NCI-H2107 treated with DMSO at 0.1 percent for 48 hours (cell line): ENCODE data around the gene MDM2.

Source experiments
- DNase-seq: peaks from one replicate; lab custom pipeline; 2025; ENCODE audit not compliant: unreplicated experiment; lab: John Stamatoyannopoulos, UW

The MDM2 gene

DNA sequence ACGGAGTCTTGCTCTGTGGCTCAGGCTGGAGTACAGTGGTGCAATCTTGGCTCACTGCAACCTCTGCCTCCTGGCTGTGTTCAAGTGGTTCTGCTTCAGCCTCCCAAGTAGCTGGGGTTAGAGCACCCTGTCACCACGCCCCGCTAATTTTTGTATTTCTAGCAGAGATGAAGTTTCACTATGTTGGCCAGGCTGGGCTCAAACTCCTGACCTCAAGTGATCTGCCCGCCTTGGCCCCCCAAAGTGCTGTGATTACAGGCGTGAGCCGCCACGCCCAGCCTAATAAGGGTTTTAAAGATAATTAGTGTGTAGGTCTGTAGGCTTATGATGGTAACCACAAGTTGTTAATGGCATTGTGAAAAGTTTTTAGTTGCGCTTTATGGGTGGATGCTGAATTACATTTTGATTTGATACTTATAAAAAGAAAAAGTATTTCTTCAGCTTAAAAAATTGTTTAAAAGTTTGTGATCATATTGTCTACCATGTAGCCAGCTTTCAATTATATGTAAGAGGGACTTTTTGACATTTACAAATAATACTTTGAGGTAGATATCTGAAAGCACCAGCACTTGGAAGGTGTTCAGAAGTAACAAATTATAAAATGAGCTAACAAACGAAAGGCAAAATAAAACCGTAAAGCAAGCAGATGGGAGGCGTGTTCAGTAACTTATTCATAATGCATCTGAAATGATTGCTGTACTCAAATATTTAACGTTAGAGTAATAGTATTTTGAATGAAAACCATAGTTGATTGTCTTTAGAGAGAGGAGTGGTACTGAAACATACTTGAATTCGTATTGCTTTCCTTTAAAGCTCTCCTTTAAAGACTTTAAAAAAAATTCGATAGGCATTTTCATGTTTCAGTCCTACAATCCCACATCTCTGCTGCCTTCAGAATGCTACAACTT lies 37.1 kb downstream of the MDM2 start:
- DNase-seq, result no peak

DNA sequence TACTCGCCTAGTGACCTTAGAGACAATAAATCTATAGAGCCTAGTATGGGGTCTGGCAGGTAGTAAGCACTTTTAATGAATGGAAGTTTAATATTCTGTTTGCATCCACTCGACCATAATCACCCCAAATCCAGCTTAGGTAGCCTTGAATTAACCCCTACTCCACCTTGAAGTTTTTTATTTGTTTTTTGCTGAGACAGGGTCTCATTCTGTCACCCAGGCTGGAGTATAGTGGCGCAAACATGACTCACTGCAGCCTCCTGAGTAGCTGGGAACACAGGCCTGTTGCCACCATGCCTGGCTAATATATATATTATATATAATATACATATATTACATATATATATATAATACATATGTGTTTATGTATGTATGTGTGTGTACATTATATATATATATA lies 38.8 kb downstream of the MDM2 start:
- DNase-seq, result no peak

GRCh38 chr12:68850390-68850789 lies 42.4 kb downstream of the MDM2 start:
- DNase-seq, result no peak

DNA sequence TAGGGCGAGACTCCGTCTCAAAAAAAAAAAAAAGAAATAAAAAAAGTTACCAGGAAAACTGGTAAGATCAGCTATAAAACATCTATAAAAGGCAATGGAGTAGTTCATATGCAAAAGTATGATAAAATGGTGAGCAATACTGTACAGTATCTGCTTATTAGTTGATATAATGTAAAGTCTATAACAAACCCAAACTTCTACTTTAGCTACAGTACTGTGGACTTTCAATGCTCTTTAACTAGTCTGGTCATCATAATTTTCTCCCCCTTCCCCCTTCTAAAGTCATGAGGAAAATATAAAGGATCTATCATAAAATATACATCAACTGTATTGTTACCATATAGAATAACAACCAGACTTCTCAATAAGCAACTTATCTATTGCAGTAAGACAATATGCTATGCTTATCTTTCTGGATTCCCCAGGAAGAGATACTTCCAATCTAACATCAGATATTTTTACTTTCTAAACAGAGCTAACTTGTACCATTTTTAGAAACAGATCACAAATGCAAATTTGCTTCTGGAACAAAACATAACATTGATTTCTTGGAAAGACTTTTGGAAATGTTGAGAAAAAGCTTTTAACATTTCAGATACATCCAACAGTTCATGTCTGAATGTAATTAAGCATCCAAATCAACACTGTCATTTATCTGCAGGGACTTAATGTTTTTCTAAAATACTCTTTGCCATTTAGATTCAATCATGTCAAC lies 43.8 kb downstream of the MDM2 start:
- no peak for DNase-seq

GRCh38 chr12:68853396-68854077 lies 45.6 kb downstream of the MDM2 start:
- DNase-seq, result no peak

DNA sequence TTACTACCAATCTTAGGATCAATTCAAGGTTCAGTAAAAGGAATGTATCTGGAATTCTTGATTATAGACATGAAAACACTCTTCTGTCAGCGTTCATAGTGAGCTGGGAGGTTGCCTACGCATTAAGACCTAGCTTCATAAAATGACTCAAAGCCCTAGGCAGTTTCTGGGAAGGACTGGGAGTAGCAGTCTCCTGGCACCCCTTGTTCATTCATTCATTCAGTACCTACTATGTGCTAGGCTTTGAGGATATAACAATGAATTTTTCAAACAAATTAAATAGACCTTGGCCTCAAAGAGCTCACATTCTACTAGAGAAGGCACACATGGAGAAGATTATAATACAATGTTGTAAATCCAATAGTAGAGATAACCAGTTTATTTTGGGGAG lies 46.1 kb downstream of the MDM2 start:
- no peak for DNase-seq

DNA sequence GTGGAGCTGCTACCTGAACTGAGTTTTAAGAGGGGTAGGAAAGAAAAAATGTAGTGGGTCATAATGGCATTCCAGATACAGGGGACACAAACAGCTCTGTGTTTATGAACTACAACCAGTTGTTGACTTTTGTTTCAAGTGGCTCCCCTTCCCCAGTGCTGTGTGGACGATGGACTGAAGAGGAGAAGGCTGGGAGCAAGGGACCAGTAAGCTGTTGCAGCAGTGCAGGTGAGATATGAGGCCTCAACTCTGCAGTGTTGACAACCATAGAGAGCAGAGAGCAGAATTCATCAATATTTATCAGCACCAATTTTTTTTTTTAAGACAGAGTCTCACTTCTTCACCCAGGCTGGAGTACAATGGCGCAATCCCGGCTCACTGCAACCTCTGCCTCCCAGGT lies 46.6 kb downstream of the MDM2 start:
- no peak for DNase-seq

- DNase-seq, result no peak
These were observed 47.1 kb downstream of the MDM2 start for GRCh38 chr12:68855111-68855510.

DNA sequence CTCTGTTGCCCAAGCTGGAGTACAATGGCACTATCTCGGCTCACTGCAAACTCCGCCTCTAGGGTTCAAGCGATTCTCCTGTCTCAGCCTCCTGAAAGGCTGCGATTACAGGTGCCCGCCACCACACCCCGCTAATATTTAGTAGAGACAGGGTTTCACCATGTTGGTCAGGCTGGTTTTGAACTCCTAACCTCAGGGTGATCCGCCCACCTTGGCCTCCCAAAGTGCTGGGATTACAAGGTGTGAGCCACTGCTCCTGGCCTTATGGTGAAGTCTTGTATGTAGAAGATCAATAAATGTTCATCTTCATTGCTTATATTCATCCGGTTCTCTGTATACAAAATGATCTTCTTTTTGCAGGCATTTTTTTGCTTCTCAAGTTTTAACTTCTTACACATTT lies 47.8 kb downstream of the MDM2 start:
- DNase-seq, result no peak

DNA sequence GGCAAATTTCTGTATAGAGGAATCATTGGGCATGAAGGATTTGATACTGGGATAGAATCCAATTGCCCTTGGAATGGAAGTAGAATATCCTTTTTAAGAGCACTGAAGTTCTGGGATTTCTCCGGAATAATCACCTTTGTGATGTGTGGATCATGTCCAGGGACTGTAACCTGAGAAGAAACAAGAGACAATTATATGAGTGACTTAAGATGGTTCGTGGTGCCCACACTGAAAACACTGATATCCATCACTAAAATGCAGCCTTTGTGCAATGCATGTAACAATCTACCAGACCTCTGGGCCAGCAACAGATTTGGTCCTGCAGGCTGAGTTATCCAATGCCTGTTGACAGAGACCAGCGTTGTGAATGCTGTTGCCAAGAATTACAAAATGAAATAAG lies 48.5 kb downstream of the MDM2 start:
- DNase-seq, result no peak

- DNase-seq, result no peak
These were observed 53.9 kb downstream of the MDM2 start for GRCh38 chr12:68861890-68862289.

- no peak for DNase-seq
These were observed 55.3 kb downstream of the MDM2 start for GRCh38 chr12:68863109-68863770.

DNA sequence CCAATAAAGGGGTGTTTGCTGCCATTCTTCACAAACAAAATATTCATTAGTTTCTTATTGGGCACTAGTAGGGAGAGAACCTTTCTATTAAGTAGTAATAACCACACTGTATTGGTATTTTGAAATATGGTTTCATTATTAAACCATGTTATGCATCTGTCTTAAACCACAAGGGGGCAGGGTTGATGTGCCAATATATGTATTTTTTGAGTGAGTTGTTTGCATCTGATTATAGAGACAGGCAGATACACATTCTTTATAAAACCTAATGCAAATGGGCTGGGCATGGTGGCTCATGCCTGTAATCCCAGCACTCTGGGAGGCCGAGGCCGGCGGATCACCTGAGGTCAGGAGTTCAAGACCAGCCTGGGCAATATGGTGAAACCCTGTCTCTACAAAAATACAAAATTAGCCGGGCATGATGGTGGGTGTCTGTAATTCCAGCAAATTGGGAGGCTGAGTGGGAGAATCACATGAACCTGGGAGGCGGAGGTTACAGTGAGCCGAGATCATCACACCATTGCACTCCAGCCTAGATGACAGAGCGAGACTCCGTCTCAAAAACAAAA lies 56.0 kb downstream of the MDM2 start:
- peak; percentile 63 for DNase-seq

DNA sequence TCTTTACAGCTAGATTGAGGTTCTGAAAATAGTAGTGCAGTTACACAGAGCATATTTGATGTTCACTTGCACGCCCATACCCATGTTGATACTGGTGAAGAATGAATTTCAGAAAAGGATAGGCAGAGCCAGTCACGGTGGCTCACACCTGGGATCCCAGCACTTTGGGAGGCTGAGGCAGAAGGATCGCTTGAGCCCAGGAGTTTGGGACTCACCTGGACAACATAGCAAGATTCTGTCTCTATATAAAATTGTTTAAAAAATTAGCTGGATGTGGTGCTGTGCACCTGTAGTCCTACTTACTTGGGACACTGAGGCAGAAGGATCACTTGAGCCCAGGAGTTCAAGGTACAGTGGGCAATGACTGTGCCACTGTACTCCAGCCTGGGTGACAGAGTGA lies 56.6 kb downstream of the MDM2 start:
- no peak for DNase-seq

- DNase-seq, result no peak
These were observed 57.6 kb downstream of the MDM2 start for GRCh38 chr12:68865399-68866164.

GRCh38 chr12:68866950-68867349 lies 59.0 kb downstream of the MDM2 start:
- DNase-seq, result no peak

DNA sequence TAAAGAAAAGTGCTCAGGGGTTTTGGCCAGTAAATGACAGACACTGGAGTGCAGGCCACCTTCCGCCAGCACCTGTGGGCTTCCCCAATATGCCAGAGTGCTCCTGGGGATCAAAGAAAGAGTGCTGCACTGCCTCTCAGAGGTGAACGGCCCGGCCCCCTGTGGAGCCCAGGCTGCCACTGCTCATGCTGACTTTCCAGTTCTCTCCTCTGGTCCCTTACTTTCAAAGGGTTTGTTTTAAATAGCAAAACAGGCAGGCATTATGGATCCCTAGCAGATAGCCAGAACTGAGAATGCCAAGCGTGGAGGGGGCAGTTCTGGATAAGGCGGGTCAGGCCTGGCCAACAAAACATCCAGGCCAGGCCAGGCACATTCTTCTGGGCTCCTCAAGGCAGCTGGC lies 59.6 kb downstream of the MDM2 start:
- DNase-seq, result no peak

GRCh38 chr12:68868043-68868790 lies 60.2 kb downstream of the MDM2 start:
- no peak for DNase-seq

- no peak for DNase-seq
These were observed 62.0 kb downstream of the MDM2 start for GRCh38 chr12:68870011-68870410.

GRCh38 chr12:68870443-68870842 lies 62.5 kb downstream of the MDM2 start:
- no peak for DNase-seq
